Testis (tissue), 5 donors: ENCODE measurements around the gene HLA-DPA1. TPM values are rescaled to one million over a fixed set of nuclear protein-coding genes. Genes with fewer than 3 reads are reported as not detected.

Source experiments
- DNase-seq: peaks from one replicate; pipeline ENCODE4 v3.0.0-alpha.2; 2019
- H3K27ac ChIP-seq, 2 donors: fragments of 200-600 bp; sonication (generic); one replicate each; pipeline ENCODE4 v1.5.1; 2019
- H3K27me3 ChIP-seq: fragments of 200-600 bp; sonication (generic); one replicate; pipeline ENCODE4 v1.5.1; 2019
- H3K36me3 ChIP-seq: fragments of 200-600 bp; sonication (generic); one replicate; pipeline ENCODE4 v1.5.1; 2017; ENCODE audit warnings: low read depth; ENCODE audit errors: missing control alignments
- H3K4me1 ChIP-seq: fragments of 200-600 bp; sonication (generic); one replicate; pipeline ENCODE4 v1.5.1; 2019
- H3K4me3 ChIP-seq, 2 donors: fragments of 200-600 bp; sonication (generic); one replicate each; pipeline ENCODE4 v1.5.1; 2017 to 2019
- H3K9me3 ChIP-seq: fragments of 200-600 bp; sonication (generic); one replicate; pipeline ENCODE4 v1.5.1; 2017
- CTCF ChIP-seq, 3 experiments: fragments of 450-650 bp in 2 of 3; fragments of 200-600 bp in 1 of 3; sonication (generic) in 1 of 3; IDR thresholded peaks; one replicate each; pipeline ENCODE4 v1.5.1; 2016 to 2019; ENCODE audit warnings: antibody characterized with exemption in 3 of 3, mild to moderate bottlenecking in 2 of 3, moderate library complexity in 1 of 3
- POLR2A ChIP-seq: fragments of 450-650 bp; IDR thresholded peaks from one replicate; pipeline ENCODE4 v1.6.1; 2017; ENCODE audit warnings: antibody characterized with exemption, mild to moderate bottlenecking, moderate library complexity
- WGBS, 2 donors: methylation state at CpG; one replicate each; pipeline ENCODE4 v1.1.5; 2018; 5-methylcytosine and 5-hydroxymethylcytosine counted together
- intact Hi-C: fragments of 100-400 bp; cut with DNase I; formaldehyde crosslinking; loops from one replicate; pipeline ENCODE4 v1.15.1; 2023; ENCODE audit warnings: low total_unique reads
- long read RNA-seq, 2 donors: transcript quantifications; one replicate each; lab custom pipeline, GENCODE V29; 2026
- polyA plus RNA-seq: library from polyadenylated mRNA; stranded (reverse); fragments of 350-450 nt; fragmentation: Illumina TruSeq; extraction: RNeasy Lipid Tissue Mini Kit (QIAGEN cat#74804); gene quantifications from one replicate; pipeline ENCODE4 v1.2.3, GENCODE V29; 2014; ENCODE audit warnings: low read depth, low replicate concordance; ENCODE audit not compliant: insufficient read depth
- total RNA-seq, 2 donors: library from RNA; depleted of rRNA; stranded (reverse); fragments of >200 nt; gene quantifications; one replicate each; pipeline ENCODE4 v1.2.3, GENCODE V29; 2016

The HLA-DPA1 gene
- total RNA-seq (10 to 100 TPM; 26.5 to 48.9 TPM), polyA plus RNA-seq (143 TPM)
- long read RNA-seq, donor 1, full-length matches to known transcripts = 4 of 99 reads
- long read RNA-seq, donor 1, partial matches to known transcripts = 76 of 99 reads
- long read RNA-seq, donor 1, other reads (novel, unspliced or antisense) = 19 of 99 reads
- long read RNA-seq, donor 2, full-length matches to known transcripts = 1 of 15 reads
- long read RNA-seq, donor 2, partial matches to known transcripts = 14 of 15 reads
- long read RNA-seq, donor 2, other reads (novel, unspliced or antisense) = 0 of 15 reads

GRCh38 chr6:33073431-33073871 is at the start of gene HLA-DPA1:
Gene HLA-DPA1, minus strand, starts transcription at chr6:33073649.
- peak; percentile 38 for DNase-seq
- H3K4me3 ChIP-seq = peak within 1 kb of the TSS in 1 of 2 donors; percentile 24
- no peaks in the 10 kb centered on the region for H3K36me3 ChIP-seq
- no peaks in the 10 kb centered on the region for H3K27me3 ChIP-seq
- intact Hi-C loops = no loop called here
- no peaks in the 10 kb centered on the region for H3K9me3 ChIP-seq
- TF ChIP-seq POLR2A (no peak), CTCF (IDR thresholded peaks at IDR 0.05) (no peak)
- peak within 1 kb of the TSS in 1 of 2 donors; percentile 54 for H3K27ac ChIP-seq
- WGBS, 2 donors = 29 to 37% methylated on average over 8 of the region's 8 CpGs
- H3K4me1 ChIP-seq = peaks cover 6% of the 10 kb centered on the region

GRCh38 chr6:33123181-33123580 is 49.7 kb upstream of the HLA-DPA1 start:
- Histone ChIP-seq H3K4me3 (no peak overlapping the region), H3K36me3 (no peaks in the 10 kb centered on the region), H3K9me3 (no peaks in the 10 kb centered on the region), H3K27ac (no peak overlapping the region), H3K4me1 (no peaks in the 10 kb centered on the region), H3K27me3 (no peaks in the 10 kb centered on the region)
- 45 to 74% methylated on average over 6 of the region's 6 CpGs for WGBS, 2 donors
- intact Hi-C loops = no loop called here
- DNase-seq = no peak
- no peak for TF ChIP-seq CTCF (IDR thresholded peaks at IDR 0.05)
- no peak for TF ChIP-seq POLR2A

- no peaks in the 10 kb centered on the region for H3K9me3 ChIP-seq
- intact Hi-C loops = no loop called here
- TF ChIP-seq CTCF (IDR thresholded peaks at IDR 0.05) (no peak), POLR2A (no peak)
- peaks cover 3% of the 10 kb centered on the region for H3K27me3 ChIP-seq
- no peak overlapping the region for H3K27ac ChIP-seq
- whole genome bisulfite sequencing, 2 donors = 63 to 82% methylated on average over 3 of the region's 3 CpGs
- no peak overlapping the region for H3K4me3 ChIP-seq
- DNase-seq = no peak
- no peaks in the 10 kb centered on the region for H3K4me1 ChIP-seq
- H3K36me3 ChIP-seq = no peaks in the 10 kb centered on the region
Observed at GRCh38 chr6:33120001-33120400, 46.6 kb upstream of the HLA-DPA1 start.

DNA sequence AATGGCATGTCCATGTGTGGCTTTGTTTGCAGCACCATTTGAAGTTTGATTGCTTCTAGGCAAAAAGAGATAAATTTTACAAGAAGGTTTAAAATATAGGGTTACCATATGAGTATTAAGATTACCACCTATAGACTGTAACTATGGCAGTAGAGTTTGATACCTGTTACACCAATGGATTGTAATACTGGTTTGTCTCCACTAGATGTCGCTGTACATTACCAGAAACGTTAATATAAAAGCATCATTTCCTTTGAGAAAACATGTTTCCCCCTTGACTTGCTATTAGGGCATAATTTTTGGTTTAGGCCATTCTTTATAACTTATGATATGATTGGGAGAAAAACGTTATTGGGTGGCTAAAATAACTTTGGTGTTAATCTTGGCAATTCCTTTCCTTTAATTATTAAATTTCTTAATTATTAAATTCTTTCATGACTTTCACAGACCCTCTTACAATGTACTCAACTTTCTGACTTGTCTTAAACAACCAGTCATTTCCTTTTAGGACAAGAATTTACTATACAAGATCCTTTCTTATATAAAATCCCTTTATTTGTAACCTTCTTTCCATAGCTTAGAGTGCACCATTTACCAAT is 45.2 kb upstream of the HLA-DPA1 start:
- no peak overlapping the region for H3K27ac ChIP-seq
- peaks cover 3% of the 10 kb centered on the region for H3K27me3 ChIP-seq
- no peak for DNase-seq
- no peak overlapping the region for H3K4me3 ChIP-seq
- WGBS, 2 donors = 0 to 2% methylated on average over 3 of the region's 3 CpGs
- H3K9me3 ChIP-seq = no peaks in the 10 kb centered on the region
- no peak for TF ChIP-seq POLR2A
- peak; percentile 68 to 96 (median 80) for TF ChIP-seq CTCF (IDR thresholded peaks at IDR 0.05)
- no peaks in the 10 kb centered on the region for H3K36me3 ChIP-seq
- intact Hi-C loops = no loop called here
- no peaks in the 10 kb centered on the region for H3K4me1 ChIP-seq
